Measurements from ENCODE around the gene CDK6.

- TF ChIP-seq, protein P1, sequence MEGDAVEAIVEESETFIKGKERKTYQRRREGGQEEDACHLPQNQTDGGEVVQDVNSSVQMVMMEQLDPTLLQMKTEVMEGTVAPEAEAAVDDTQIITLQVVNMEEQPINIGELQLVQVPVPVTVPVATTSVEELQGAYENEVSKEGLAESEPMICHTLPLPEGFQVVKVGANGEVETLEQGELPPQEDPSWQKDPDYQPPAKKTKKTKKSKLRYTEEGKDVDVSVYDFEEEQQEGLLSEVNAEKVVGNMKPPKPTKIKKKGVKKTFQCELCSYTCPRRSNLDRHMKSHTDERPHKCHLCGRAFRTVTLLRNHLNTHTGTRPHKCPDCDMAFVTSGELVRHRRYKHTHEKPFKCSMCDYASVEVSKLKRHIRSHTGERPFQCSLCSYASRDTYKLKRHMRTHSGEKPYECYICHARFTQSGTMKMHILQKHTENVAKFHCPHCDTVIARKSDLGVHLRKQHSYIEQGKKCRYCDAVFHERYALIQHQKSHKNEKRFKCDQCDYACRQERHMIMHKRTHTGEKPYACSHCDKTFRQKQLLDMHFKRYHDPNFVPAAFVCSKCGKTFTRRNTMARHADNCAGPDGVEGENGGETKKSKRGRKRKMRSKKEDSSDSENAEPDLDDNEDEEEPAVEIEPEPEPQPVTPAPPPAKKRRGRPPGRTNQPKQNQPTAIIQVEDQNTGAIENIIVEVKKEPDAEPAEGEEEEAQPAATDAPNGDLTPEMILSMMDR (IDR thresholded peaks at IDR 0.05 in 8 of 11, conservative IDR thresholded peaks at IDR 0.05 in 3 of 11) = no peak
- TF ChIP-seq POLR2A (IDR thresholded peaks at IDR 0.05) (no peak), POLR2AphosphoS5 (IDR thresholded peaks at IDR 0.05) (no peak)
Observed at GRCh38 chr7:92613214-92613613, 223.2 kb downstream of the CDK6 start.

All from spleen (tissue), 7 donors.